Ishikawa (cell line): Measurements from ENCODE around the gene TBC1D1.

Source experiments
- CEBPB ChIP-seq: IDR thresholded peaks from 2 replicates; pipeline ENCODE4 v1.6.1; 2012
- CREB1 ChIP-seq: IDR thresholded peaks from 2 replicates; pipeline ENCODE4 v1.6.1; 2012; ENCODE audit warnings: low read depth
- EGR1 ChIP-seq: IDR thresholded peaks from 2 replicates; pipeline ENCODE4 v1.6.1; 2012
- EP300 ChIP-seq: IDR thresholded peaks from 2 replicates; pipeline ENCODE4 v1.6.1; 2012; ENCODE audit warnings: borderline replicate concordance
- FOXM1 ChIP-seq: IDR thresholded peaks from 2 replicates; pipeline ENCODE4 v1.6.1; 2012; ENCODE audit warnings: low read depth, borderline replicate concordance
- NFIC ChIP-seq: IDR thresholded peaks from 2 replicates; pipeline ENCODE4 v1.6.1; 2012
- RAD21 ChIP-seq: IDR thresholded peaks from 2 replicates; pipeline ENCODE4 v1.6.1; 2012; ENCODE audit warnings: low read depth
- TAF1 ChIP-seq: IDR thresholded peaks from 2 replicates; pipeline ENCODE4 v1.6.1; 2012; ENCODE audit warnings: low read depth, mild to moderate bottlenecking
- TCF12 ChIP-seq: IDR thresholded peaks from 2 replicates; pipeline ENCODE4 v1.6.1; 2012; ENCODE audit warnings: low read depth
- TEAD4 ChIP-seq: IDR thresholded peaks from 2 replicates; pipeline ENCODE4 v1.6.1; 2012
- YY1 ChIP-seq: IDR thresholded peaks from 2 replicates; pipeline ENCODE4 v1.6.1; 2012; ENCODE audit warnings: low read depth
- ZBTB7A ChIP-seq: IDR thresholded peaks from 2 replicates; pipeline ENCODE4 v1.6.1; 2012; ENCODE audit warnings: low read depth
- TF ChIP-seq, protein P1 (sequence below): IDR thresholded peaks from 2 replicates; pipeline ENCODE4 v1.6.1; 2012
- TF ChIP-seq, protein P2 (sequence below): IDR thresholded peaks from 2 replicates; pipeline ENCODE4 v1.6.1; 2012
- TF ChIP-seq, protein P3 (sequence below): IDR thresholded peaks from 2 replicates; pipeline ENCODE4 v1.6.1; 2012; ENCODE audit warnings: low read depth, mild to moderate bottlenecking

The TBC1D1 gene

GRCh38 chr4:38100474-38101255, 209.8 kb downstream of the TBC1D1 start:
- no peak for TF ChIP-seq RAD21
- TF ChIP-seq, protein P1, sequence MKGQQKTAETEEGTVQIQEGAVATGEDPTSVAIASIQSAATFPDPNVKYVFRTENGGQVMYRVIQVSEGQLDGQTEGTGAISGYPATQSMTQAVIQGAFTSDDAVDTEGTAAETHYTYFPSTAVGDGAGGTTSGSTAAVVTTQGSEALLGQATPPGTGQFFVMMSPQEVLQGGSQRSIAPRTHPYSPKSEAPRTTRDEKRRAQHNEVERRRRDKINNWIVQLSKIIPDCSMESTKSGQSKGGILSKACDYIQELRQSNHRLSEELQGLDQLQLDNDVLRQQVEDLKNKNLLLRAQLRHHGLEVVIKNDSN: no peak
- no peak for TF ChIP-seq TAF1
- TF ChIP-seq CEBPB: no peak
- TF ChIP-seq, protein P2, sequence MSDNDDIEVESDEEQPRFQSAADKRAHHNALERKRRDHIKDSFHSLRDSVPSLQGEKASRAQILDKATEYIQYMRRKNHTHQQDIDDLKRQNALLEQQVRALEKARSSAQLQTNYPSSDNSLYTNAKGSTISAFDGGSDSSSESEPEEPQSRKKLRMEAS: no peak
- TF ChIP-seq FOXM1: no peak
- no peak for TF ChIP-seq NFIC
- no peak for TF ChIP-seq CREB1
- no peak for TF ChIP-seq TEAD4
- TF ChIP-seq ZBTB7A: no peak
- TF ChIP-seq YY1: no peak
- TF ChIP-seq, protein P3, sequence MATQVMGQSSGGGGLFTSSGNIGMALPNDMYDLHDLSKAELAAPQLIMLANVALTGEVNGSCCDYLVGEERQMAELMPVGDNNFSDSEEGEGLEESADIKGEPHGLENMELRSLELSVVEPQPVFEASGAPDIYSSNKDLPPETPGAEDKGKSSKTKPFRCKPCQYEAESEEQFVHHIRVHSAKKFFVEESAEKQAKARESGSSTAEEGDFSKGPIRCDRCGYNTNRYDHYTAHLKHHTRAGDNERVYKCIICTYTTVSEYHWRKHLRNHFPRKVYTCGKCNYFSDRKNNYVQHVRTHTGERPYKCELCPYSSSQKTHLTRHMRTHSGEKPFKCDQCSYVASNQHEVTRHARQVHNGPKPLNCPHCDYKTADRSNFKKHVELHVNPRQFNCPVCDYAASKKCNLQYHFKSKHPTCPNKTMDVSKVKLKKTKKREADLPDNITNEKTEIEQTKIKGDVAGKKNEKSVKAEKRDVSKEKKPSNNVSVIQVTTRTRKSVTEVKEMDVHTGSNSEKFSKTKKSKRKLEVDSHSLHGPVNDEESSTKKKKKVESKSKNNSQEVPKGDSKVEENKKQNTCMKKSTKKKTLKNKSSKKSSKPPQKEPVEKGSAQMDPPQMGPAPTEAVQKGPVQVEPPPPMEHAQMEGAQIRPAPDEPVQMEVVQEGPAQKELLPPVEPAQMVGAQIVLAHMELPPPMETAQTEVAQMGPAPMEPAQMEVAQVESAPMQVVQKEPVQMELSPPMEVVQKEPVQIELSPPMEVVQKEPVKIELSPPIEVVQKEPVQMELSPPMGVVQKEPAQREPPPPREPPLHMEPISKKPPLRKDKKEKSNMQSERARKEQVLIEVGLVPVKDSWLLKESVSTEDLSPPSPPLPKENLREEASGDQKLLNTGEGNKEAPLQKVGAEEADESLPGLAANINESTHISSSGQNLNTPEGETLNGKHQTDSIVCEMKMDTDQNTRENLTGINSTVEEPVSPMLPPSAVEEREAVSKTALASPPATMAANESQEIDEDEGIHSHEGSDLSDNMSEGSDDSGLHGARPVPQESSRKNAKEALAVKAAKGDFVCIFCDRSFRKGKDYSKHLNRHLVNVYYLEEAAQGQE: no peak
- TF ChIP-seq EP300: no peak
- no peak for TF ChIP-seq EGR1
- no peak for TF ChIP-seq TCF12

DNA sequence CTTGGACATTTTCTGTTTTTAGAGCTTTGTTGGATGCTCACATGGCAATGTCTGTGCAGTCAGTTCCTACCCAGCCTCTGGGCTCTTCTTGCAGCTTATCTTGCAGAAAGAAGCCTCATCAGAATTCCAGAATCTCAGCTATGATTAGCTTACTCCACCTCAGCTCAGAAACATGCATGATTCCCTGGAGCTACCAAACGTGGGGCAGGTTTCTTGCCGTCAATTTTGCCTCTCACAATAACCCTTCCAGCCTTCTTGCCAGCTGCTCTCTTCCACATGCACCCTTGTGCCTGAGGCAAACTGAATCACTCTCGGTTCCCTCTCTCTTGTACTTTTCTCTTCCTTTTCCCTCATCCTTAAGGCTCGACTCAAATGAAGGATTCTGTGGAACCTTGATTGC, 210.7 kb downstream of the TBC1D1 start:
- TF ChIP-seq CREB1: no peak
- TF ChIP-seq TAF1: no peak
- no peak for TF ChIP-seq TEAD4
- TF ChIP-seq, protein P3: no peak
- TF ChIP-seq, protein P2: no peak
- TF ChIP-seq EGR1: no peak
- no peak for TF ChIP-seq NFIC
- no peak for TF ChIP-seq EP300
- TF ChIP-seq ZBTB7A: no peak

DNA sequence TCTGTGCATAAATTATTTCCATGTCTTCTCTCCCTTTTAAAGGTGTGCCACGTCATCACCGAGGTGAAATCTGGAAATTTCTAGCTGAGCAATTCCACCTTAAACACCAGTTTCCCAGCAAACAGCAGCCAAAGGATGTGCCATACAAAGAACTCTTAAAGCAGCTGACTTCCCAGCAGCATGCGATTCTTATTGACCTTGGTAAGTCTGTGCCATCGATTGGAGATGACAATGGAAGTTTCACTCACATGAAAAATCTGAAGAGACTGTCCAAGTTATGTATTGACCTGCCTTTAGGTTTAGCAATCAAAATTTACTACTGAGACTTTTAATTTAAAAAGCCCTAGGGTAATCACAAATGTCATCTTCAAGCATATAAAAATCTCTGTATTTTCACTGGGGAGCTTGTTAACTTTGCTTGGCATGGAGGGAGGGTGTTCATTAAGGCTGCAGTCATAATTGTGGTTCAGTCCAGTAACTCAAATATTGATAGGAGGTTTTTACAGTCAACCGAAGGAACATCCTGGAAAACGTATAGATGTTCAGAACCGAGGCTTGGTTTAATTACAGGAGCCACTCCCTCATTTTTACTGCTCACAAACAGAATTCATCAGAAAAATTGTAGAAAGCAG, 212.2 kb downstream of the TBC1D1 start:
- TF ChIP-seq, protein P3: no peak
- TF ChIP-seq ZBTB7A (no peak), CEBPB (no peak), EGR1 (no peak), TAF1 (no peak), YY1 (no peak), NFIC (no peak), RAD21 (no peak), CREB1 (no peak)
- TF ChIP-seq, protein P2: no peak

DNA sequence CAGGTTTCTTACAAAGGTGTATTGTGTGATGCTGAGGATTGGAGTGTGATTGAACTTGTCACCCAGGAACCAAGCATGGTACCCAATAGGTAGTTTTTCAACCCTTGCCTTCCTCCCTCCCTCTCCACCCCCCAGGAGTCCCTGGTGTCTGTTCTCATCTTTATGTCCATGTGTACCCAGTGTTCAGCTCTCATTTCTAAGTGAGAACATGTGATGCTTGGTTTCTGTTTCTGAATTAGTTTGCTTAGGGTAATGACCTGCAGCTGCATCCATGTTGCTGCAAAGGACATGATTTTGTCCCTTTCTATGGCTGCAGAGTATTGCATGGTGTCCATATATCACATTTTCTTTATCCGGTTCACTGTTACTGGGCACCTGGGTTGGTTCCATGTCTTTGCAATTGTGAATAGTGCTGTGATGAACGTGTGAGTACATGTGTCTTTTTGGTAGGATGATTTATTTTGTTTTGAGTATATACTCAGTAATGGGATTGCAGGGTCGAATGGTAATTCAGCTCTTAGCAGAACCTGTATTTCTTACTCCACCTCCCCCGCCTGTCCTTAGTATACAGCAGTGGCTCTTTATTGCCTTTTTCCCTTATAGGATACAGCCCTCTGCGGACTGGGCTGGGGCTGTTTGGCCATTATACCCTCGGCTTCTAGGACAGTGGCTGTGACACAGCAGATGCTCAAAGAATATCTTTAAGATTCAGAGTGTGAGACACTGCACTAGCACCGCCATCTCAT, 214.8 kb downstream of the TBC1D1 start:
- TF ChIP-seq NFIC: no peak
- no peak for TF ChIP-seq ZBTB7A
- TF ChIP-seq TEAD4: no peak
- TF ChIP-seq, protein P1: no peak
- no peak for TF ChIP-seq EP300
- TF ChIP-seq, protein P2: no peak
- TF ChIP-seq CEBPB: no peak
